H1 (cell line): Measurements from ENCODE around the gene CYB5R2. TPM values are rescaled to one million over a fixed set of nuclear protein-coding genes. Genes with fewer than 3 reads are reported as not detected.

Source experiments
- CTCF ChIA-PET: fragments of 300-600 bp; sonication (Branson Sonifier 250); formaldehyde crosslinking; loops from one replicate; lab custom pipeline; 2021; ENCODE audit not compliant: partially characterized antibody; lab: Charles Lee
- POLR2A ChIA-PET: fragments of 300-600 bp; sonication (Branson Sonifier 250); formaldehyde crosslinking; loops from one replicate; lab custom pipeline; 2021; ENCODE audit warnings: inconsistent platforms; ENCODE audit not compliant: partially characterized antibody; lab: Charles Lee
- DNase-seq, 2 experiments: peaks; one replicate each; pipeline versions ENCODE4 v3.0.0 to v3.0.0-alpha.2; 2010 to 2022; ENCODE audit warnings: low spot score in 2 of 2, low read depth in 1 of 2, mixed read lengths in 1 of 2
- FAIRE-seq: peaks from 2 replicates; lab custom pipeline; 2011; peaks lifted over from hg19 to GRCh38; lab: Jason Lieb, UNC
- H2AFZ ChIP-seq: 2 replicates; pipeline ENCODE4 v1.8.1; 2012; ENCODE audit warnings: low read length, inconsistent platforms
- H2AK5ac ChIP-seq: 2 replicates; pipeline ENCODE4 v1.6.1; 2013; ENCODE audit warnings: low read depth, low read length
- H2BK120ac ChIP-seq: replicated peaks from 2 replicates; pipeline ENCODE3; 2013; ENCODE audit warnings: low read depth, low read length, inconsistent platforms
- H2BK12ac ChIP-seq: 2 replicates; pipeline ENCODE4 v1.6.1; 2013; ENCODE audit warnings: low read depth, low read length
- H2BK15ac ChIP-seq: 2 replicates; pipeline ENCODE4 v1.6.1; 2013; ENCODE audit warnings: low read length
- H2BK20ac ChIP-seq: 2 replicates; pipeline ENCODE4 v1.6.1; 2013; ENCODE audit warnings: low read length
- H2BK5ac ChIP-seq: 2 replicates; pipeline ENCODE4 v1.6.1; 2013; ENCODE audit warnings: low read depth, low read length
- H3K14ac ChIP-seq: 2 replicates; pipeline ENCODE4 v1.6.1; 2013; ENCODE audit warnings: inconsistent platforms; ENCODE audit not compliant: insufficient read length
- H3K18ac ChIP-seq: 2 replicates; pipeline ENCODE4 v1.6.1; 2013; ENCODE audit warnings: low read length; ENCODE audit errors: extremely low read depth
- H3K23ac ChIP-seq: 2 replicates; pipeline ENCODE4 v1.6.1; 2013; ENCODE audit warnings: inconsistent platforms; ENCODE audit not compliant: insufficient read length
- H3K23me2 ChIP-seq: 2 replicates; pipeline ENCODE4 v1.6.1; 2013; ENCODE audit warnings: low read depth, low read length
- H3K27ac ChIP-seq: 2 replicates; pipeline ENCODE4 v1.6.1; 2011; ENCODE audit warnings: low read depth, low read length, inconsistent platforms
- H3K27me3 ChIP-seq, 4 experiments: replicated peaks in 1 of 4; 1 replicate in 1 of 4; 2 replicates in 3 of 4; pipeline versions ENCODE4 v1.6.1 to v1.8.1; 2011 to 2013; ENCODE audit warnings: low read length in 3 of 4, mild to moderate bottlenecking in 3 of 4, inconsistent platforms in 2 of 4, mixed read lengths in 2 of 4, moderate library complexity in 1 of 4; ENCODE audit not compliant: control insufficient read depth in 3 of 4, insufficient read depth in 3 of 4; ENCODE audit errors: extremely low read depth in 1 of 4
- H3K36me3 ChIP-seq, 4 experiments: 2 replicates each; pipeline versions ENCODE4 v1.6.1 to v1.8.1; 2011 to 2013; ENCODE audit warnings: mild to moderate bottlenecking in 4 of 4, low read length in 3 of 4, moderate library complexity in 2 of 4, control low read depth in 1 of 4, inconsistent platforms in 1 of 4; ENCODE audit not compliant: insufficient read depth in 4 of 4, control insufficient read depth in 2 of 4
- H3K4ac ChIP-seq: replicated peaks from 2 replicates; pipeline ENCODE3; 2013; ENCODE audit warnings: low read length, low read depth, mixed read lengths, inconsistent platforms; ENCODE audit not compliant: insufficient read length
- H3K4me1 ChIP-seq, 4 experiments: replicated peaks in 1 of 4; 1 replicate in 1 of 4; 2 replicates in 3 of 4; pipeline versions ENCODE4 v1.6.1 to v1.8.1; 2011 to 2013; ENCODE audit warnings: low read length in 3 of 4, inconsistent platforms in 2 of 4, mixed read lengths in 1 of 4; ENCODE audit not compliant: insufficient read depth in 4 of 4, control insufficient read depth in 3 of 4
- H3K4me2 ChIP-seq, 2 experiments: 2 replicates each; pipeline versions ENCODE4 v1.6.1 to v1.8.1; 2011 to 2013; ENCODE audit warnings: low read depth in 2 of 2, low read length in 2 of 2, control low read depth in 1 of 2, inconsistent platforms in 1 of 2, mild to moderate bottlenecking in 1 of 2; ENCODE audit not compliant: insufficient read depth in 1 of 2
- H3K4me3 ChIP-seq, 4 experiments: fragments of 200-600, 300-600 bp in 1 of 4; sonication (generic), shearing (Covaris generic), sonication (Bioruptor Twin) in 1 of 4; 2 replicates each; pipeline versions ENCODE4 v1.5.1 to v1.8.1; 2011 to 2016; ENCODE audit warnings: low read length in 4 of 4, low read depth in 3 of 4, control low read depth in 2 of 4, inconsistent platforms in 2 of 4, mild to moderate bottlenecking in 2 of 4, mixed read lengths in 1 of 4, moderate library complexity in 1 of 4; ENCODE audit not compliant: insufficient read depth in 2 of 4; ENCODE audit errors: extremely low read depth in 1 of 4
- H3K56ac ChIP-seq: replicated peaks from 2 replicates; pipeline ENCODE3; 2013; ENCODE audit warnings: low read depth, mild to moderate bottlenecking, mixed read lengths, low read length, inconsistent platforms; ENCODE audit not compliant: insufficient read length
- H3K79me1 ChIP-seq: 2 replicates; pipeline ENCODE4 v1.6.1; 2013; ENCODE audit warnings: low read depth, low read length, control low read depth
- H3K79me2 ChIP-seq, 2 experiments: 2 replicates each; pipeline versions ENCODE4 v1.6.1 to v1.8.1; 2012 to 2013; ENCODE audit warnings: low read length in 2 of 2, mild to moderate bottlenecking in 2 of 2, inconsistent platforms in 1 of 2; ENCODE audit not compliant: insufficient read depth in 2 of 2, control insufficient read depth in 1 of 2
- H3K9ac ChIP-seq, 4 experiments: replicated peaks in 1 of 4; 1 replicate in 1 of 4; 2 replicates in 3 of 4; pipeline versions ENCODE4 v1.6.1 to v1.8.1; 2011 to 2013; ENCODE audit warnings: low read depth in 3 of 4, low read length in 3 of 4, control low read depth in 2 of 4, mild to moderate bottlenecking in 2 of 4, moderate library complexity in 2 of 4, inconsistent platforms in 1 of 4; ENCODE audit errors: extremely low read depth in 1 of 4
- H3K9me3 ChIP-seq, 2 experiments: 2 replicates each; pipeline versions ENCODE4 v1.6.1 to v1.8.1; 2012 to 2013; ENCODE audit warnings: mild to moderate bottlenecking in 2 of 2, moderate library complexity in 2 of 2, control low read depth in 1 of 2, inconsistent platforms in 1 of 2, low read depth in 1 of 2, low read length in 1 of 2, mixed read lengths in 1 of 2; ENCODE audit not compliant: insufficient read depth in 2 of 2
- H4K20me1 ChIP-seq, 2 experiments: replicated peaks in 1 of 2; 2 replicates each; pipeline versions ENCODE3 to v1.8.1; 2011 to 2013; ENCODE audit warnings: inconsistent platforms in 2 of 2, low read length in 2 of 2, mild to moderate bottlenecking in 1 of 2; ENCODE audit not compliant: insufficient read depth in 2 of 2, control insufficient read depth in 1 of 2
- H4K5ac ChIP-seq: 2 replicates; pipeline ENCODE4 v1.6.1; 2013; ENCODE audit warnings: low read length, low read depth, mixed read lengths, inconsistent platforms; ENCODE audit not compliant: insufficient read length
- H4K8ac ChIP-seq: 2 replicates; pipeline ENCODE4 v1.8.0; 2013; ENCODE audit warnings: mild to moderate bottlenecking, moderate library complexity, low read length, inconsistent platforms; ENCODE audit not compliant: insufficient read depth; ENCODE audit errors: extremely low read depth
- H4K91ac ChIP-seq: replicated peaks from 2 replicates; pipeline ENCODE3; 2013; ENCODE audit warnings: low read length, mixed read lengths, inconsistent platforms; ENCODE audit not compliant: insufficient read length
- BACH1 ChIP-seq: IDR thresholded peaks from 2 replicates; pipeline ENCODE4 v1.6.1; 2012; ENCODE audit warnings: low read length, improper control_type of control experiment
- RNF2 ChIP-seq: fragments of 200-900, 300-1000 bp; sonication (generic); IDR thresholded peaks from 2 replicates; pipeline ENCODE4 v1.7.1; 2016; ENCODE audit warnings: borderline replicate concordance, low read depth, mild to moderate bottlenecking, antibody characterized with exemption, low read length; ENCODE audit not compliant: poor library complexity, severe bottlenecking; ENCODE audit errors: missing control alignments
- WGBS, 2 experiments: shearing (Covaris generic) in 1 of 2; methylation state at CpG; one replicate each; pipeline versions ENCODE4 v1.1.6 to v1.1.7; 2013 to 2015; ENCODE audit warnings: low lambda C conversion rate in 2 of 2, mixed read lengths in 2 of 2, inconsistent platforms in 1 of 2, low coverage in 1 of 2, missing lambda C conversion rate in 1 of 2; ENCODE audit not compliant: insufficient replicate concordance in 2 of 2, insufficient coverage in 1 of 2, insufficient read length in 1 of 2; ENCODE audit errors: extremely low coverage in 1 of 2, missing lambda C conversion rate in 1 of 2; 5-methylcytosine and 5-hydroxymethylcytosine counted together
- polyA plus RNA-seq, 7 experiments: library from polyadenylated mRNA; depleted of rRNA in 3 of 7; stranded (reverse) in 5 of 7; unstranded in 2 of 7; fragments of >200 nt in 5 of 7; fragments of 200-250 nt in 2 of 7; gene quantifications; 1 replicate in 5 of 7; 2 replicates in 1 of 7; 4 replicates in 1 of 7; pipeline versions ENCODE4 v1.2.1 to v1.2.3, GENCODE V29; 2011 to 2013; ENCODE audit warnings: missing spikeins in 2 of 7, mixed read lengths in 2 of 7
- total RNA-seq: library from RNA; stranded (reverse); fragmentation: NEBNext Ultra II Directional; extraction: Animal tissue kit (Norgen Biotek cat#: 25700); gene quantifications from 2 replicates; pipeline ENCODE4 v1.2.1, GENCODE V29; 2021

Gene CYB5R2
- total and polyA plus RNA-seq, 2 of the 8 experiments (the other 6 are each of a cell fraction or from before 2014, with no cell fraction given) = 53.0 to 55.9 TPM

DNA sequence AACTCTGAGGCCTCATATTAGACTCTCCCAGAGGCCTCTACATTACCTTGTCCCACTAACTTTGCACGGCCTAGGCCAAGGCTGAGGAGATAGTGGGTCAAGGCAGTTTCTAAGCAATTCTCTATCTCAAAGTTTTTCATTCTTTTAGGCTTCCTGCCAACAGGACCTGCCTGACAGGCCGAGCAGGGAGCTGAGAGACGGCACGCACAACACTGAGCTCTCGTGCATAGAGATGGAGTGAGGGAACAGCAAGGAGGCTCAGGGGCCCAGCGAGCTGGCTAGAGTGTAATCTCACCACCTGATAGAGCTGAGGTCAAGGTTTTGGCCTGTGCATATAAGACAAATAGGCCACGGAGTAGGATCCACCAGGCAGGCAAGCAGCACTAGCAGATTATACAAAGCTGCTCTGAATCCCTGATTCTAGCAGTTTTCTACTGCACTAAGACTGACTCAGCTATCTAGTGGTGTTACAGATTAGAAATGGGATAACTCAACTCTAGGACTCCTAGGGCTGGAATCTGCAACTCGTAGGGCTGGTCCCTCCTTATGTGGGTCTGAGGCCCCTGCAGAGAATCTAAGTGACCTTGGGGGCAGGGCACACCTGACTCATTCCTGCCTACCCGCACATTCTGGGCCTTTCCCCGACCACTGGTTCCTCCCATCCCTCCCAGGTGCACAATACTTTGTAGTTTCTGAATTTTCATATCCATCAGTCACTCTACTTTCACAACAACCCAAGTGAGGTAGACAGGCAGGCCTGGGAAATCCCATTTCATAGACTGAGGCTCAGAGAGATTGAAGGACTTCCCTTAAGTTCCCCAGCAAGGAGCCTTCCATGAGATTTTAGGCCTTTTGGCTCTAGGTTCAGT is 1.7 kb downstream of the CYB5R2 start:
- FAIRE-seq = no peak
- Histone ChIP-seq H4K91ac (no peak overlapping the region), H2BK120ac (no peak overlapping the region), H3K14ac (no peak overlapping the region), H3K9me3 (no peaks in the 10 kb centered on the region), H3K9ac (no peak overlapping the region), H4K20me1 (no peaks in the 10 kb centered on the region), H2BK5ac (no peak overlapping the region), H3K23ac (no peak overlapping the region), H3K4me2 (no peak overlapping the region; a peak in 1 of 4 replicates), H4K8ac (no peak overlapping the region), H3K27me3 (no peaks in the 10 kb centered on the region), H3K79me1 (peaks cover 2% of the 10 kb centered on the region; the same call in 1 of the 2 replicates), H2BK15ac (no peak overlapping the region), H3K18ac (no peak overlapping the region), H3K36me3 (peaks cover 11 to 30% (median 14%) of the 10 kb centered on the region in 4 experiments; a peak in 7 of 8 replicates), H4K5ac (no peak overlapping the region), H3K79me2 (no peaks in the 10 kb centered on the region), H3K27ac (no peak overlapping the region), H3K4me1 (peaks cover 0 to 10% (median 4%) of the 10 kb centered on the region in 4 experiments; a peak in 4 of 7 replicates), H3K4me3 (no peak overlapping the region), H2BK12ac (no peak overlapping the region), H2AK5ac (no peak overlapping the region), H2AFZ (no peak overlapping the region), H2BK20ac (no peak overlapping the region), H3K4ac (no peak overlapping the region), H3K56ac (no peak overlapping the region), H3K23me2 (peaks cover 16% of the 10 kb centered on the region; the same call in 1 of the 2 replicates)
- ChIA-PET POLR2A (interaction anchor here (0.6 to 1.8 kb wide), 4 partner anchors 10 to 95 kb away, joined by 3 to 5 read pairs (median 4); no protein-coding TSS in a partner anchor), CTCF (interaction anchor here (0.6 to 3.7 kb wide), 8 partner anchors 16 to 133 kb away, joined by 3 to 21 read pairs (median 4); no protein-coding TSS in a partner anchor)
- no peak for DNase-seq
- 90% methylated on average over 10 of the region's 10 CpGs; no CpG with 5 or more reads in 1 of the 2 experiments for WGBS, 2 experiments
- TF ChIP-seq RNF2 (no peak), BACH1 (no peak)
